HG02571 (cell line): ENCODE results near the gene MAPRE2.
"Not testable (repeated sequence)": the region's sequence is repeated elsewhere in the genome, so short reads cannot be mapped to it uniquely, and the experiment has no call there.

Experiments
- ATAC-seq: cut with Tn5 transposase; IDR thresholded peaks from one replicate; pipeline ENCODE4 v1.9.1; 2021; ENCODE audit warnings: mild to moderate bottlenecking, moderate library complexity; ENCODE audit not compliant: unreplicated experiment

The MAPRE2 gene

DNA sequence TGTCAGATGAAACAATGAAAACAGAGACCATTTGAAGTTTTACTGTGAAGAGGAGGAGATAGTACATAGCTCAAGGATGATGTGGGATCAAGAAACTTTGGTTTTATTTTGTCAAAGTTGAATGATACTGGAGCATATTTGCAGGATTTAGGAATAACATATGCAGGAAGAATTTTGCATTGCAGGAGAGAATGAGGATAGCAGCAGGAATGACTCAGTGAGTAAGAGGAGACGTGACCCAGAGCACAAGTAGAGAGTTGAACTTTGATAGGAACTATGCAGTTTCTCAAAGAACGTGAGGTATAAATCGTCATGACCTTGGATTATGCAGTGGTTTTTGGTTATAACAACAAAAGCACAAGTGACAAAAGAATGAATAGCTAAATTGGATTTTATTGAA lies 47.7 kb downstream of the MAPRE2 start:
- no peak for ATAC-seq

DNA sequence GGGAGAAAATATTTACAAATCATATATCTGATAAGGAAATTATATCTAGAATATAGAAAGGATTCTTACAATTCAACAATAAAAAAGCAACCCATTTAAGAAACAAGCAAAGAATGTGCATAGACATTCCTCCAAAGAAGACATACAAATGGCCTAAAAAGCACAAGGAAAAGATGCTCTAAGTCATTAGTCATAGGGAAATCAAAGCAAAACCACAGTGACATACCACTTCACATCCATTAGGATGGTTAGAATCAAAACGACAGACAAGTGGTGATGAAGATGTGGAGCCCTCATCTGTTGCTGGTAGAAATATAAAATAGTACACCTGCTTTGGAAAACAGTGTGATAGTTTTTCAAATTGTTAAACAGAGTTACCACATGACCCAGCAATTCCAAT lies 48.2 kb downstream of the MAPRE2 start:
- ATAC-seq, result no peak

DNA sequence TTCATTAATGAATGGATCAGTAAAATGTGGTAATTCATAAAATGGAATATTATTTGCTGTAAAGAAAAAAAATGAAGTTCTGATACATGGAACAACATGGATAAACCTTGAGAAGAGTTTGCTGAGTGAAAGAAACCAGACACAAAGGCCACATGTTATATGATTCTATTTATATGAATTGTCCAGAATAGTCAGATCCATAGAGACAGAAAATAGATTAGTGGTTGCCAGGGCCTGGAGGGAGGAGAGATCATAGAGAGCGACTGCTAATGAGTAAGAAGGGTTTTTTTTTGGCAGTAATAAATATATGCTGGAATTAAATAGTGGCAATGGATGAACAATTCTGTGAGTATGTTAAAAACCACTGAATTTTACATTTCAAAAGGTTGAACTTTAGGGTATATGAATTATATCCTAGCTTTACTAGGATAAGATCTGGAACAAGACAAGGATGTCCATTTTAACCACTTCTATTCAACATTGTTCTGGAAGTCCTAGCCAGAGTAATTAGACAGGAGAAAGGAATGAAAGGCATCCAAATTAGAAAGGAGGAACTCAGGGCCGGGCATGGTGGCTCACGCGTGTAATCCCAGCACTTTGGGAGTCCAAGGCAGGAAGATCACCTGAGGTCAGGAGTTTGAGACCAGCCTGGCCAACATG lies 48.8 kb downstream of the MAPRE2 start:
- no peak for ATAC-seq

DNA sequence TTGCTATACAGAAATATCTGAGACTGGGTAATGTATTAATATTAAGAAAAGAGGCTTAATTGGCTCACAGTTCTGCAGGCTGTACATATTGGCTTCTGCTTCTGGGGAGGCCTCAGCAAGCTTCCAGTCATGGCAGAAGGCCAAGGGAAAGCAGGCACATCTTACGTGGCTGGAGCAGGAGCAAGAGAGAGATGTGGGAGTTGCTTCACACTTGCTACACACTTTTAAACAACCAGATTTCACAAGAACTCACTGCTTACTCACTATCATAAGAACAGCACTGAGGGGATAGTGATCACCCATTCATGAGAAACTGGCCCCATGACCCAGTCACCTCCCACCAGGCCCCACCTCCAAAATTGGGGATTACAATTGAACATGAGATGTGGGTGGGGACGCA lies 50.6 kb downstream of the MAPRE2 start:
- no peak for ATAC-seq

DNA sequence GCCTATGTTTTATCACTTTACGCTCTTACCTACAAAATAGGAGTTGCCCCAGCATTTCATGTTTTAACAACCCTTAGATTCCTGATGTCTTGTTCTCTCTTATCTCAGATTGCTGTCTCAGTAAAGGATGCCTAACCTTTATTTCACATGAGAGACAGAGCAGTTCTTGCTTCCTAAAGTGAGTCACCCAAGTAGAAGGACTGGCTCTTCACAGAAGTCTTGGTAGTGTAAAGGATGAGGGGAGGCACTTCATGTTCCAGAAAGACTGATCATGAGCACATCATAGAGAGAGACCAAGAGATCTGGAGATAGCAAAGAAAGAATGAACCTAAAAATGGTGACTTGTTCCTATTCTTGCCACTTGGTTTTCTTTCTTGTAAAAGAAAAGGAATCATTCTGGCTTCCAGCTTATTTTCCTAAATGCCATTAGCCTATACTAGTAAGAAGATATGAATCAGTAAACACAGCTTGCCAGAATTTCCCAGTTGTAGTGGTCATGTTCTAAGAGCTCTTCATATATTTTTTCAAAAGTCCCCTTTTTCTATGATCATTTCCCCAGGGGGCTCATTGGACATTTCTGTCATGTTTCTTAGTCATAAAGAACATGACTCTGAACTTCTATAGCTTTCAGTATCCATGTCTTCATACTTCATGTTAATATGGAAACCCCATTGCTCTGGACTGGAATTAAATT lies 54.9 kb downstream of the MAPRE2 start:
- ATAC-seq, result peak; percentile 89

DNA sequence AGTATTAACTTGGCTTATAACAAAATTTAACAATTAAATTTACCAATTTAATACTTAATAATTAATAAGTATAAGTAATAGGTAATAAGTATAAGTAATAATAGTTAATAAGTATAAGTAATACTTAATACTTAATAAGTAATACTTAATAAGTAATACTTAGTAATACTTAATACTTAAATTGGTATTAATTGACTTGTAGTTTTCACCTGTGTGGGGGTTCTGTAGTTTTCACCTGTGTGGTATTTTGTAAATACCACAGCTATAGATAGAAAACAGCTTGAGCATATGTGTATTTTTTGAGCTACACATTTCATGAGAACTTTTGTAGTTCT lies 55.4 kb downstream of the MAPRE2 start:
- no peak for ATAC-seq

DNA sequence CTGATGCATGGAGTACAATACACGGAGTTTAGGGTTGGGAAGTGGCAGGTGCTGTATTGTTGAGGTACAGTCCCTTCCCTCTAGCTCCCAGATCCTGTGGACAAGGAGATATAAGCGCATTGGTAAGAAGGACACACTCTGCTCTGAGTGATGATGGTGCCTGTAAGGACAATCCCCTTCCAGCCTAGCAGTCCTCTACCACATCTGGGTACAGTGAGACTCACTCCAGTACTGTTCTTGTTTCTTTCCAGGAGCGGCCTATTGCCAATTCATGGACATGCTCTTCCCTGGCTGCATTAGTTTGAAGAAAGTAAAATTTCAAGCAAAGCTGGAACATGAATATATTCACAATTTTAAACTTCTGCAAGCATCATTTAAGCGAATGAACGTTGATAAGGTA lies 56.0 kb downstream of the MAPRE2 start:
- no peak for ATAC-seq

DNA sequence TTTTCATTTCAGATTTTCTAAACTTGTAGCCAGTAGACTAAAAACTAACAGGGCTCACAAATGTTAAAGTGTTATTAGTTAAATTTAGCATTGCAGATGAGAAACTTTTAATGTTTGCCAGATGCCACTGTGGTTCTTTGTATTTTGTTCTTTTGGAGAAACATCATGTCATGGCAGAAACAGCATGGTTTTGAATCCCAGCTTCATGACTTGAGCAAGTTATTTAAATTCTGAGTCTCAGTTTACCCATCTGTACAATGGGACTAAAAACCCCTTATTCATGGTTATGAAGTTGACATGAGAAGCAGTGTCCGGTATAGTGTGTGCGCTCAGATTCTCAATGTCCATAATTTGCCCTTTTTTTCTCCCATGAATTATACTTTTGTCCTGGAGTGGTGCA lies 56.5 kb downstream of the MAPRE2 start:
- ATAC-seq, result no peak

DNA sequence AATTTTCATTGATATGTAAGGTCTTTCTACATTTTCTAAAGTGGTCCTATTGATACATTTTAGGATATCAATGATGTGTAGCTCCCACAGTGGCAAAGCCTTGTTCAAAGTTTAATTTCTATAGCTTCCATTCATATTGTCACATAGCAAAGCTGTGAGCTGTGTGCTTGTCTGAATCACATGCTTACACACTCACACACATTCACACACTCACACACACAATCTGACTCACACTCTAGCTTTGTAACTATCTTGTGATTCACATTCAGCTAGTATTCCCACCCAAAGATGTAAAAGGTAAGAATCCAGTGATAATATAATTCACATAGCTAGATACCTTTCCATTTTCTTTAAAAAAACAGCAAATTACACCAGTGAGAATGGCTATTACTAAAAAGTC lies 58.7 kb downstream of the MAPRE2 start:
- ATAC-seq, result no peak

DNA sequence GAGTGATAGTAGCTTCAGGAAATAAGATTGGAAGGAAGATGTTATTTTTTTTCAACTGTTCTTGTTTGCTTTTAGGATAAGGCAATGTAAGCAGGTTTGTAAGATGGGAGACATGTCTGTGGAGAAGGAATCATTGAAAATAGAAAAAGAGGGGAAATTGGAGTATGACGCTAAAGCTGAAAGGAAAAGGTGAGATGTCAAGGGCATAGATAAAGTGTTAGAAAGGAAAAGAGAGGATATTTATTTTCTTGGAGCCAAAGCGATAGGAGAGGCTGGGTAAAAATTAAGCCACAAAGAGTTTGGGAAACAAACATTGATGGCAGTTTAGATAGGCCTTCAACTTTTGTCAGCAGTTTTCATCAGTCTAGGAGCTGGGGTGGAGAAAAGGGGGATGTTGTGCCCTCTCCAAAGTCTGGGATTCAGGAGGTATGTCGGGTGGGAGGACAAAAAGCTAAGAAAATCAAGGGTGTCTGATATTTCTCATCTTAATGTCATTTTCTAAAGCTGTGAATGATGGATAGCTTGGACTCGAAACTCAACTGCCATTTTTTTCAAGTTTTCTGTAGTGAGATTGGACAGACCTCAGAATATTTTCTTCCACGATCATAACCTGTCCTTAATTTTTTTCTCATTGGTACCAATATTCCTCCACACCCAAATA lies 63.3 kb downstream of the MAPRE2 start:
- ATAC-seq, result no peak

DNA sequence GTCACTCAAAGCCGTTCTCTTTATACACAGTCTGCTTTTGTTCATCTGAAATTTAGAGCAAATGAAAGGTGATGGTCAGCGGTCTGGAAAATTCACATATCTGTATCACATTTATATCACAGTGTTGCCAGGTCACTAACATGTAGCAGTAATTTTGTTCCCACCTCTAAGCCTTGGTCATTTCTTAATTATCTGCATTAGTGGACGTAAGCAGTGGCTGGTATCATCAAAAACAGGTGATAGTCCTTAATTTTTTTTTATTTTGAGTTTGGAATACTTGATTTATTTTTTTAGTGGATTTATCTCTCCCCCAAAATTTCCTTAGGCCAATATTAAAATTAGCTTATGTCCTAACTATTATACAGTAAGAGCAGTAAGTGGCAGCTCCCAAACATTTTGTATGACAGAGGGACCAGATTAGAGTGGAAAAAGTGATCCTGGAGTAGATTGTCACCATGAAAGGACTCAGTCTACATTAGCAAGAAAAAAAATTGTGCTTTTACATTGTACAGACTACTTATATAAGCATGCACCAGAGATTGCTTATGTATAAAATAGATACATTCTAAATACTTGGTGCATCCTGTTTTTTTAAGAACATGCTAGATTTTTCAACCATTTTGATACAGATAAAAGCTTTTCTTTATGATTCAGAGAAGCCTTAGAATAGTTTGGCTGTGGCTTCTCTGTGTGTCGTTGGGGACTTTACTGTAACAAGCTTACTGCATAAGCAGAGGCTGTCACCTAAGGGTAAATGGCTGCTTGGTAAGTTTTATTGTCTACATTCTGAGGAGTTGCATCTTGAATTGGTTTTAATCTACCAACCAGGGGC lies 65.0 kb downstream of the MAPRE2 start:
- ATAC-seq, result no peak

DNA sequence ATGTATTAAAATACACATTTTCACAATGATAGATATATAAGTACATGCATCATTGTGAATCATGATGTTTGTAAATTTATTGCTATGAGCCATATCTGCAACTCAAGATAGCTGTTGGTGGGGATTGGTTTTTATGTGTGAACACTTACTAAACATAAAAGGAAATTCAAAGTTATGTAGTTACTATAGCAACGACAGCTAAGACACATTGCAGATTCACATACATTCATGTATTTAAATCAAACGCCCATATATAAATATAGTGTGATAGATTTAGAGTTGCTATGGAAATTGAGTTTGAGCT lies 65.6 kb downstream of the MAPRE2 start:
- ATAC-seq, result no peak

DNA sequence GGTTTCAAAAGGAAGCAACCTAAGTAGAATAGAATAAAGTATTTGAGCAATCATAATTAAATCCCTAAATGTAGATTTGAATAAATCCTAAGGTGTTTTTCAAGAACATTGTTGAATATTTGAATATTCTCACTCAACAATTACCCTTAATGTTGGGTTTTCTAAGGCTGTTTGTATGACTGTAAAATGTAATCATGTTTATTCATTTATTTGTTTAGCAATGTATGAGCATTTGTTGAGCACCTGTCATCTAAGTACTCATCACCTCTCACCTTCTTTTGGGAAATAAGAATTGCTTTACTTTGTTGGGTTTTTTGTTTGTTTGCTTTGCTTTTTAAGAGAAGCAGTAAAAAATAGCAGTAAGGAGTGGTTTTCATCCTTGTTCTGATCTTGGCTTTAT lies 66.0 kb downstream of the MAPRE2 start:
- ATAC-seq, result no peak

DNA sequence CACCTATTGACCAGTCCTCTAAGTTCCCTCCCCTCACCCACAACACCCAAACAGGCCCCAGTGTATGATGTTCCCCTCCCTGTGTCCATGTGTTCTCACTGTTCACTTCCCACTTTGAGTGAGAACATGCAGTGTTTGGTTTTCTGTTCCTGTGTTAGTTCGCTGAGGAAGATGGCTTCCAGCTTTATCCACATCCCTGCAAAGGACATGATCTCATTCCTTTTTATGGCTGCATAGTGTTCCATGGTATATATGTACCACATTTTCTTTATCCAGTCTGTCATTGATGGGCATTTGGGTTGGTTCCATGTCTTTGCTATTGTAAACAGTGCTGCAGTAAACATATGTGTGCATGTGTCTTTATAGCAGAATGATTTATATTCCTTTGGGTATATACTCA lies 66.9 kb downstream of the MAPRE2 start:
- ATAC-seq, result not testable (repeated sequence)

DNA sequence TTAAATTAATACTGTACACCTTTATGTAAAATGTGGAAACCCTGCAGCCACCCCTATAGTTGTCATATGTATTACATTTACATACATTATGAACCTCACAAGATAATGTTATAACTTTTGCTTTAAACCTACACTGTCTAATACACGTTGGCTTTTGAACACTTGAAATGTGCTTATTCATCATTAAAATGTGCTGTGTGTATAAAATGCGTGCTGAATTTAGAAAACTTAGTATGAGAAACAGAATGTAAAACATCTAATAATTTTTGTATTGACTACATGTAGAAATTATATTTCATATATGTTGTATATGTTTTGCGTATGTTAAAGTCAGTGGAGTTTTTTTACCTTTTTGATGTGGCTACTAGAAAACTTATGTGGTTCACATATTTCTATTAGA lies 68.8 kb downstream of the MAPRE2 start:
- ATAC-seq, result no peak

DNA sequence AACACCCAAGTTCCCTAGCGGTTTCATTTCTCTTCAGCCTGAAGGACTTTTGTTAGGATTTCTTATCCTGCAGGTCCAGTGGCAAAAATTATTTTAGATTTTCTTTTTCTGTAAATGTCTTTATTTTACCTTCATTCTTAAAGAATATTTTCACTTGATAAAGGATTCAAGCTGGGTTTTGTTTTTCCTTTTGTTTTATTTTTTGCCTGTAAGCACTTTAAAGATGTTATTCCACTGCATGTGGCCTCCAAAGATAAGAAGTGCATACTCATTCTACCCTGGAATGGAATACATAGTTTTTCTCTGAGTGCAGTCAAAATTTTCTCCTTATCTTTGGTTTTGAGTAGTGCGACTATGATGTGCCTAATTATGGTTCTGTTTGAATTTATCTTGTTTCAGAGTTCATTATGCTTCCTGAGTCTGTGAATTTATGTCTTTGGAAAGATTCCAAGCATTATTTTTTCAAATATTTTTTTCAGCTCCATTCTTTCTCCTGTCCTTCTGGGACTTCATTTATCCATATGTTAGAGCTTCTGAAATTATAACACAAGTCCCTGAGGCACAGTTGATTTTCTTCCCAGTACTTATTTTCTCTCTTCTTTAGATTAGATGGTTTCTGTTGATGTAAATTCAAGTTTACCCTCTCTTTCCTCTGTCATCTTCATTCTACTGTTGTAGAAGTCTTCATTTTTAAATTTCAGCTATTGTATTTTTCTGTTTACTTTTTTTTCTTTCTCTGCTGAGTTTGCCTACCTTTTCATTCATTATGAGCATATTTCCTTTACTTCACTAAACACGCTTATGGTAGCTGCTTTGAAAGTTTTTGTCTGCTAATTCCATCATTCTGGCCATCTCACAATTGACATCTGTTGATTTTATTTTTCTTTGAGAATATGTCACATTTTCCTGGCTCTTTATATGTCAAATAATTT lies 69.6 kb downstream of the MAPRE2 start:
- no peak for ATAC-seq

DNA sequence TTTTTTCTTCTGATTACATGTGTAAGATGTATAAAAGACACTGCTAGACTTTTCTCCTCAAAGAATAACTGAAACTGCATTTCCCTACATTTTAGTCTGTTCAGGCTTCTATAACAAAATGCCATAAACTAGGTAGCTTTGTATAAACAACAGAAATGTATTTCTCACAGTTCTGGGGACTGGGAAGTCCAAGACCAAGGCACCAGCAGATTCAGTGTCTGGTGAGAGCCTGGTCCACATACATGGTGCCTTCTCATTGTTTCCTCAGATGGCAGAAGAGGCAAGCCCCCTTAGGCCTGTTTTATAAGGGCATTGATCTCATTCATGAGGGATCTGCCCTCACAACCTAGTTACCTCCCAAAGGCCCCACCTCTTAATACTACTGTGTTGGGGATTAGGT lies 71.5 kb downstream of the MAPRE2 start:
- no peak for ATAC-seq

DNA sequence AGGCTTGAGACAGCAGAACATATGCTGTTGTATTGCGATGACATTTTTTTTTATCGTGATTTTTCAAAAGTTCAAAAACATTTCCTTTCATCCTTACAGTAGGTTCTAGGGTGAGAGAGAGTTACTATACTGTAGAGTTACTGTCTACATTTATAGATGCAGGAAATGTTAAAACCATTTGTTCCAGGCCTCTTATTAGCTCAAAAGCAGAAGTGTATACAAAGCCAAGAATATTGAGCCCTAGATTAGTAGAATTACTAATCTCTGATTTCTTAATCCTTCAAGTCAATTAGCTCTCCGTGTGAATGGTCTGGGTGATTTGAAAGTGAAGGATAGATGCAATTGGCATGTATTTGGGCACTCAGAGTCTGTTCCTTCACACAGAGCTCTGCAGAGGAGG lies 73.1 kb downstream of the MAPRE2 start:
- ATAC-seq, result no peak

DNA sequence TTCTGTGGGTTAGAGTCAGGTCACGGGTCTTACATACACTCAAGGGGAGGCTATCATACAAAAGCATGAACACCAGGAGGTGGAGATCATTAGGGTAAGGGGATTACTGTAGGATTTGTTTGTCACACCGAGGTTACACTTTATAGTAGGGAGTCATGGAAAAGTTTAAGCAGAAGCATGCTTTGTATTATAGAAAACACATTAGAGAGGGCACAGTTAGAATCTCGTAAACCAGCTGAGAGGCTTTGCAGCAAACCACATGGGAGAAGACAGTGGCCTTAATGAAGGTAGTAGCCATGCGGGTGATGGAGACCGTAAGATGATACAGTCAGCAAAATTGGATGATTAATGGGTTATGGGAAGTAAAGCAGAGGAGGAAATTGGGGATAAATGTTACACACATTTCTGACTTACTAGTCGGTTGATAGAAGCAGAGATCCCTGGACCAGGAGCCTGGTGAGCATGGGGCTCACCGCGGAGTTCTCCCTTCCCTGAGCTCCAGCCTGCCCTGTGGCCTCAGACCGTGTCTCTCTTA lies 75.6 kb downstream of the MAPRE2 start:
- ATAC-seq, result no peak

DNA sequence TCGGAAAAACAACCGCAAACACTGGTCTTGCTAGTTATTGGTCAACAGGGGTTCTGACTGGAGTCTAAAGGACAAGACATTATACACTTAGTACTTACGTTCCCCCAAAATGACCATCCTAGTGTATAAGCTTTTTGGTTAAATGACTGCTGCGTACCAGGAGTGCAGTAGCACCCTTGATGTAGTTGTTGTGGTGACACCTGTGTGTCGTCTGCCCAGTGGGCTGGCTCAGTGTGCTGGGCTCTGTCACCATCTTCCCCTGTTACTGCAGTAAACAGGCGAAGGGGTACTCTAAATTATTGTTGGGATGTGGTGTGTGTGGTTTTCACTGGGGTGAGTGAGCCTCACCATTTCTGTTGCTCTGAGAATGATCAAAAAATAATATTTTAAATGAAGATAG lies 76.2 kb downstream of the MAPRE2 start:
- no peak for ATAC-seq
